SK-N-SH (cell line): ENCODE measurements around the gene CBLB. TPM values are rescaled to one million over a fixed set of nuclear protein-coding genes. Genes with fewer than 3 reads are reported as not detected.

Experiments used
- CTCF ChIA-PET: fragments of 300-600, 350-600 bp; formaldehyde crosslinking; extraction: SDS; loops from one replicate; lab custom pipeline; 2021; lab: Yijun Ruan, JAX
- POLR2A ChIA-PET: fragments of 350-600 bp; sonication (Branson Sonifier 250); formaldehyde crosslinking; extraction: SDS; loops from one replicate; lab custom pipeline; 2020; ENCODE audit warnings: antibody characterized with exemption, inconsistent platforms; lab: Yijun Ruan, JAX
- DNase-seq: peaks from one replicate; pipeline ENCODE4 v3.0.0; 2012
- H2AFZ ChIP-seq: fragments of 200-600 bp; sonication (generic); 2 replicates; pipeline ENCODE4 v1.8.1; 2016; ENCODE audit warnings: antibody characterized with exemption, mild to moderate bottlenecking, low read depth
- H3F3A ChIP-seq: fragments of 200-600 bp; sonication (generic); replicated peaks from 2 replicates; pipeline ENCODE3; 2016; ENCODE audit warnings: antibody characterized with exemption, mild to moderate bottlenecking; ENCODE audit not compliant: insufficient read depth
- H3K27ac ChIP-seq, 2 experiments: fragments of 200-500 bp in 1 of 2; fragments of 200-600 bp in 1 of 2; sonication (Bioruptor generic) in 1 of 2; sonication (generic), shearing (Covaris generic) in 1 of 2; 2 replicates each; pipeline versions ENCODE4 v1.5.1 to v1.6.1; 2014 to 2016; ENCODE audit warnings: low read depth in 2 of 2, inconsistent platforms in 1 of 2, low read length in 1 of 2, mild to moderate bottlenecking in 1 of 2, mixed read lengths in 1 of 2
- H3K27me3 ChIP-seq: fragments of 200-600 bp; sonication (generic), shearing (Covaris generic); 2 replicates; pipeline ENCODE4 v1.6.1; 2016; ENCODE audit warnings: mixed run types; ENCODE audit not compliant: insufficient read depth
- H3K36me3 ChIP-seq, 2 experiments: fragments of 200-500 bp in 1 of 2; fragments of 200-600 bp in 1 of 2; sonication (Bioruptor generic) in 1 of 2; sonication (generic) in 1 of 2; replicated peaks in 1 of 2; 2 replicates each; pipeline versions ENCODE3 to v1.5.1; 2014 to 2016; ENCODE audit warnings: low read length in 1 of 2, mild to moderate bottlenecking in 1 of 2; ENCODE audit not compliant: insufficient read depth in 2 of 2, control insufficient read depth in 1 of 2
- H3K4me1 ChIP-seq, 2 experiments: fragments of 200-500 bp in 1 of 2; fragments of 200-600 bp in 1 of 2; sonication (Bioruptor generic) in 1 of 2; sonication (generic), shearing (Covaris generic) in 1 of 2; 2 replicates each; pipeline versions ENCODE4 v1.5.1 to v1.6.1; 2014 to 2016; ENCODE audit warnings: low read depth in 1 of 2, low read length in 1 of 2, mixed run types in 1 of 2; ENCODE audit not compliant: insufficient read depth in 2 of 2, control insufficient read depth in 1 of 2
- H3K4me2 ChIP-seq: fragments of 200-600 bp; sonication (generic), shearing (Covaris generic); 2 replicates; pipeline ENCODE4 v1.6.1; 2017; ENCODE audit warnings: mixed run types
- H3K4me3 ChIP-seq, 2 experiments: fragments of 200-500 bp in 1 of 2; fragments of 200-600 bp in 1 of 2; sonication (Bioruptor generic) in 1 of 2; sonication (generic), shearing (Covaris generic) in 1 of 2; 2 replicates each; pipeline versions ENCODE4 v1.5.1 to v1.8.1; 2014 to 2016; ENCODE audit warnings: low read depth in 2 of 2, inconsistent platforms in 1 of 2, low read length in 1 of 2, mild to moderate bottlenecking in 1 of 2, mixed read lengths in 1 of 2, moderate library complexity in 1 of 2
- H3K79me2 ChIP-seq: fragments of 200-600 bp; sonication (generic); 2 replicates; pipeline ENCODE4 v1.8.1; 2017; ENCODE audit warnings: mild to moderate bottlenecking; ENCODE audit not compliant: insufficient read depth
- H3K9ac ChIP-seq: fragments of 200-600 bp; sonication (generic); 2 replicates; pipeline ENCODE4 v1.6.1; 2017; ENCODE audit warnings: mixed run types
- H3K9me2 ChIP-seq: fragments of 200-600 bp; sonication (generic); 2 replicates; pipeline ENCODE4 v1.6.1; 2017; ENCODE audit warnings: mixed run types
- H3K9me3 ChIP-seq: fragments of 200-600 bp; sonication (generic); 2 replicates; pipeline ENCODE4 v1.6.1; 2017; ENCODE audit warnings: mixed run types, mild to moderate bottlenecking, moderate library complexity
- H4K20me1 ChIP-seq: fragments of 200-600 bp; sonication (generic); 2 replicates; pipeline ENCODE4 v1.6.1; 2017; ENCODE audit warnings: mild to moderate bottlenecking, mixed run types; ENCODE audit not compliant: insufficient read depth
- ELF1 ChIP-seq: IDR thresholded peaks from 2 replicates; pipeline ENCODE4 v1.4.0; 2012
- EP300 ChIP-seq, 2 experiments: IDR thresholded peaks; 2 replicates each; pipeline versions ENCODE4 v1.4.0 to v1.6.1; 2012; ENCODE audit warnings: borderline replicate concordance in 1 of 2, low read depth in 1 of 2, low read length in 1 of 2
- FOSL2 ChIP-seq: IDR thresholded peaks from 2 replicates; pipeline ENCODE4 v1.4.0; 2012; ENCODE audit warnings: low read depth, mild to moderate bottlenecking, moderate library complexity, borderline replicate concordance
- FOXJ3 ChIP-seq: sonication (generic); formaldehyde crosslinking; IDR thresholded peaks from 2 replicates; pipeline ENCODE4 v1.5.1; 2020; ENCODE audit warnings: mild to moderate bottlenecking, missing genetic modification reagents
- GABPA ChIP-seq: IDR thresholded peaks from 2 replicates; pipeline ENCODE4 v1.4.0; 2012; ENCODE audit warnings: low read depth, mild to moderate bottlenecking
- GATA2 ChIP-seq: sonication (generic); formaldehyde crosslinking; IDR thresholded peaks from 2 replicates; pipeline ENCODE4 v1.5.0; 2020; ENCODE audit warnings: mild to moderate bottlenecking, missing genetic modification reagents
- JUND ChIP-seq: IDR thresholded peaks from 2 replicates; pipeline ENCODE4 v1.4.0; 2012
- MXI1 ChIP-seq: IDR thresholded peaks from 2 replicates; pipeline ENCODE4 v1.6.1; 2012; ENCODE audit warnings: mild to moderate bottlenecking, low read depth, low read length, improper control_type of control experiment
- NFIC ChIP-seq: IDR thresholded peaks from 2 replicates; pipeline ENCODE4 v1.4.0; 2012; ENCODE audit warnings: borderline replicate concordance
- NRF1 ChIP-seq: IDR thresholded peaks from 2 replicates; pipeline ENCODE4 v1.6.1; 2012; ENCODE audit warnings: low read depth, mild to moderate bottlenecking, low read length
- POLR2AphosphoS5 ChIP-seq: IDR thresholded peaks from 2 replicates; pipeline ENCODE4 v1.6.1; 2012; ENCODE audit warnings: low read depth, low read length
- RAD21 ChIP-seq: IDR thresholded peaks from 2 replicates; pipeline ENCODE4 v1.6.1; 2012; ENCODE audit warnings: mild to moderate bottlenecking, low read length
- RCOR1 ChIP-seq: fragments of 150-350 bp; IDR thresholded peaks from 2 replicates; pipeline ENCODE4 v1.6.1; 2017; ENCODE audit warnings: antibody characterized with exemption, low read length
- RFX5 ChIP-seq: IDR thresholded peaks from 2 replicates; pipeline ENCODE4 v1.6.1; 2012; ENCODE audit warnings: mild to moderate bottlenecking, improper control_type of control experiment, low read length
- RXRA ChIP-seq: IDR thresholded peaks from 2 replicates; pipeline ENCODE4 v1.4.0; 2012; ENCODE audit warnings: low read depth, mild to moderate bottlenecking, borderline replicate concordance
- SMC3 ChIP-seq: IDR thresholded peaks from 2 replicates; pipeline ENCODE4 v1.6.1; 2012; ENCODE audit warnings: low read depth, low read length, improper control_type of control experiment
- TAF1 ChIP-seq: IDR thresholded peaks from 2 replicates; pipeline ENCODE4 v1.6.1; 2012; ENCODE audit warnings: low read depth, mild to moderate bottlenecking, low read length, moderate library complexity, borderline replicate concordance
- TCF12 ChIP-seq: IDR thresholded peaks from 2 replicates; pipeline ENCODE4 v1.4.0; 2012
- TEAD4 ChIP-seq: IDR thresholded peaks from 2 replicates; pipeline ENCODE4 v1.4.0; 2012; ENCODE audit warnings: mild to moderate bottlenecking, borderline replicate concordance; ENCODE audit not compliant: insufficient read depth
- YY1 ChIP-seq: IDR thresholded peaks from 2 replicates; pipeline ENCODE4 v1.4.0; 2012; ENCODE audit warnings: low read depth, mild to moderate bottlenecking
- WGBS: methylation state at CpG from one replicate; pipeline ENCODE4 v1.1.6; 2017; ENCODE audit warnings: low lambda C conversion rate; 5-methylcytosine and 5-hydroxymethylcytosine counted together
- polyA plus RNA-seq, 3 experiments: library from polyadenylated mRNA; depleted of rRNA; stranded (reverse); fragments of >200 nt; gene quantifications; 2 replicates each; pipeline ENCODE4 v1.2.3, GENCODE V29; 2012
- TF ChIP-seq, protein P1 (sequence below): fragments of 150-350 bp; IDR thresholded peaks from 2 replicates; pipeline ENCODE4 v1.6.1; 2017; ENCODE audit warnings: antibody characterized with exemption, low read length, low read depth, borderline replicate concordance
- TF ChIP-seq, protein P2 (sequence below): IDR thresholded peaks from 2 replicates; pipeline ENCODE4 v1.4.0; 2012; ENCODE audit warnings: low read depth, borderline replicate concordance
- TF ChIP-seq, protein P3 (sequence below): IDR thresholded peaks from 2 replicates; pipeline ENCODE4; 2012

CBLB gene
- polyA plus RNA-seq, 1 of the 3 experiments (the other 2 are of a cell fraction) = 4.4 TPM

DNA sequence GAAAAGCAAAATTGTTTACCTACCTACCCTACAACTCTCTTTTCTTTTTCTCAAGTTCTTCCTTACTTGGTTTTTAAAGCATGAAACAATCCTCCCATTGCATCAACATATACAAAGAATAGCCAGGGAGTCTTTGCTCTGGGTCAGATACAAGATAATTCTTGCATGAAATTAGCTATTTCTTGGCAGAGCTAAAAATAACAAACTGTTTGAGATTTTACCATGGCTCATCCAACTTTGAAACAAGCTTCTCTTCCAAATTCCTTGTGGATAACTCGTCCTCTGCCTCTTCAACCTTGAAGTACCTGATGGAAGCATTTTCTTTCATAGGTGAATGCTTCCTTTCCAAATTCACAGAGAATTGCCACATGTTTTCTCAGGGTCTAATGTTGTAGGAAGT, 9.2 kb upstream of the CBLB start:
- H3K27ac ChIP-seq = no peak overlapping the region
- peaks cover 0 to under 1% of the 10 kb centered on the region in 2 experiments; a peak in 1 of 4 replicates for H3K4me1 ChIP-seq
- H2AFZ ChIP-seq = no peak overlapping the region
- no peak overlapping the region for H3K4me2 ChIP-seq
- no peak overlapping the region for H3K9ac ChIP-seq
- no peak overlapping the region for H3K4me3 ChIP-seq
- H4K20me1 ChIP-seq = no peaks in the 10 kb centered on the region
- ChIA-PET POLR2A (no interaction called here), CTCF (no interaction called here)
- no peak for TF ChIP-seq MXI1
- no peak for TF ChIP-seq SMC3
- TF ChIP-seq, protein P1, sequence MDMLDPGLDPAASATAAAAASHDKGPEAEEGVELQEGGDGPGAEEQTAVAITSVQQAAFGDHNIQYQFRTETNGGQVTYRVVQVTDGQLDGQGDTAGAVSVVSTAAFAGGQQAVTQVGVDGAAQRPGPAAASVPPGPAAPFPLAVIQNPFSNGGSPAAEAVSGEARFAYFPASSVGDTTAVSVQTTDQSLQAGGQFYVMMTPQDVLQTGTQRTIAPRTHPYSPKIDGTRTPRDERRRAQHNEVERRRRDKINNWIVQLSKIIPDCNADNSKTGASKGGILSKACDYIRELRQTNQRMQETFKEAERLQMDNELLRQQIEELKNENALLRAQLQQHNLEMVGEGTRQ = no peak
- no peak for TF ChIP-seq YY1
- TF ChIP-seq TCF12 = no peak
- TF ChIP-seq FOSL2 = no peak
- TF ChIP-seq, protein P2, sequence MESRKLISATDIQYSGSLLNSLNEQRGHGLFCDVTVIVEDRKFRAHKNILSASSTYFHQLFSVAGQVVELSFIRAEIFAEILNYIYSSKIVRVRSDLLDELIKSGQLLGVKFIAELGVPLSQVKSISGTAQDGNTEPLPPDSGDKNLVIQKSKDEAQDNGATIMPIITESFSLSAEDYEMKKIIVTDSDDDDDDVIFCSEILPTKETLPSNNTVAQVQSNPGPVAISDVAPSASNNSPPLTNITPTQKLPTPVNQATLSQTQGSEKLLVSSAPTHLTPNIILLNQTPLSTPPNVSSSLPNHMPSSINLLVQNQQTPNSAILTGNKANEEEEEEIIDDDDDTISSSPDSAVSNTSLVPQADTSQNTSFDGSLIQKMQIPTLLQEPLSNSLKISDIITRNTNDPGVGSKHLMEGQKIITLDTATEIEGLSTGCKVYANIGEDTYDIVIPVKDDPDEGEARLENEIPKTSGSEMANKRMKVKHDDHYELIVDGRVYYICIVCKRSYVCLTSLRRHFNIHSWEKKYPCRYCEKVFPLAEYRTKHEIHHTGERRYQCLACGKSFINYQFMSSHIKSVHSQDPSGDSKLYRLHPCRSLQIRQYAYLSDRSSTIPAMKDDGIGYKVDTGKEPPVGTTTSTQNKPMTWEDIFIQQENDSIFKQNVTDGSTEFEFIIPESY = no peak
- TF ChIP-seq GABPA = no peak
- TF ChIP-seq GATA2 (CRISPR knock-in tag) = no peak
- no peak for TF ChIP-seq ELF1
- TF ChIP-seq EP300 (IDR thresholded peaks at IDR 0.05; ENCODE audit: borderline replicate concordance in 1 of 2, low read depth in 1 of 2, low read length in 1 of 2) = no peak
- H3K9me3 ChIP-seq = no peaks in the 10 kb centered on the region
- peaks cover 3% of the 10 kb centered on the region for H3F3A ChIP-seq
- no peaks in the 10 kb centered on the region for H3K36me3 ChIP-seq
- H3K79me2 ChIP-seq = no peaks in the 10 kb centered on the region
- no peaks in the 10 kb centered on the region for H3K27me3 ChIP-seq
- H3K9me2 ChIP-seq = no peaks in the 10 kb centered on the region
- no peak for DNase-seq
- WGBS = 70% methylated on average over 1 of the region's 1 CpG

DNA sequence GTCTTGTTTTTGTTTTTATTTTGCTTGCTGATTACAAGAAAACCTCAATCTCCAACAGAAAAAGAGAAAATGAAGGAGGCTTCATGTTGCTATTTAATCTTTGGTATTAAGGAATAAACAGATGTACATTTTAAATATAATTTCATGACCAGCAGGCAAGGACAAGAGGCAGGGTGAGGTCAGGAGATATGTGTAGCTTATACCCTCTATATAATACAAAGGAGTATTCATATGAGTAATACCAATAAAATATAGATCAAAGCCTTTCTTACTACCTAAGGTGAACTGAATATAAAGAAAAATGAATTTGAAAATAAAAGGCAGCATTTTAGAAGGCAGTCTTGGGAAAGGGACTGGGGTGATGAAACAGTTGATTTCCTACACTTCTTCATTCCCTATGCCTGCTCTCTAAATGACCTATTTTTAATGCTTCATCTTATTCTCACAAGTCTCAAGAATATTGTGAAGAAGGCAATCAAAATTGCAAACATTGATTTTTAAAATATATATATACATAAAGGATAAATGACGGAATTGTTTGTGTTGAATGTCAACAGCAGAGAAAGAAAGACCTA, 8.6 kb upstream of the CBLB start:
- no peaks in the 10 kb centered on the region for H3K36me3 ChIP-seq
- H3K27ac ChIP-seq = no peak overlapping the region
- H3K9ac ChIP-seq = no peak overlapping the region
- H3K4me3 ChIP-seq = no peak overlapping the region
- no peak overlapping the region for H3K4me2 ChIP-seq
- ChIA-PET CTCF (no interaction called here), POLR2A (no interaction called here)
- 0 out of 2 replicates have a peak overlapping the region, but pooled peaks have one; percentile 27 for H2AFZ ChIP-seq
- H3K4me1 ChIP-seq = no peaks in the 10 kb centered on the region; a peak in 1 of 4 replicates
- TF ChIP-seq SMC3 = no peak
- TF ChIP-seq RCOR1 = no peak
- TF ChIP-seq FOXJ3 (CRISPR knock-in tag) = no peak
- TF ChIP-seq, protein P2 = no peak
- no peak for TF ChIP-seq TAF1
- TF ChIP-seq, protein P3, sequence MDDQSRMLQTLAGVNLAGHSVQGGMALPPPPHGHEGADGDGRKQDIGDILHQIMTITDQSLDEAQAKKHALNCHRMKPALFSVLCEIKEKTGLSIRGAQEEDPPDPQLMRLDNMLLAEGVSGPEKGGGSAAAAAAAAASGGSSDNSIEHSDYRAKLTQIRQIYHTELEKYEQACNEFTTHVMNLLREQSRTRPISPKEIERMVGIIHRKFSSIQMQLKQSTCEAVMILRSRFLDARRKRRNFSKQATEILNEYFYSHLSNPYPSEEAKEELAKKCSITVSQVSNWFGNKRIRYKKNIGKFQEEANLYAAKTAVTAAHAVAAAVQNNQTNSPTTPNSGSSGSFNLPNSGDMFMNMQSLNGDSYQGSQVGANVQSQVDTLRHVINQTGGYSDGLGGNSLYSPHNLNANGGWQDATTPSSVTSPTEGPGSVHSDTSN = no peak
- TF ChIP-seq ELF1 = no peak
- no peak for TF ChIP-seq MXI1
- no peak for TF ChIP-seq POLR2AphosphoS5
- no peak for TF ChIP-seq TCF12
- no peak for TF ChIP-seq RXRA
- TF ChIP-seq RFX5 = no peak
- no peak for TF ChIP-seq JUND
- no peak for TF ChIP-seq NFIC
- no peak for TF ChIP-seq TEAD4
- no peak for TF ChIP-seq YY1
- TF ChIP-seq NRF1 = no peak
- TF ChIP-seq RAD21 = no peak
- TF ChIP-seq EP300 (IDR thresholded peaks at IDR 0.05; ENCODE audit: borderline replicate concordance in 1 of 2, low read depth in 1 of 2, low read length in 1 of 2) = no peak
- H3K79me2 ChIP-seq = no peaks in the 10 kb centered on the region
- WGBS = 100% methylated on average over 1 of the region's 1 CpG
- no peaks in the 10 kb centered on the region for H3K9me2 ChIP-seq
- H3F3A ChIP-seq = peaks cover 3% of the 10 kb centered on the region
- H3K9me3 ChIP-seq = no peaks in the 10 kb centered on the region
- no peaks in the 10 kb centered on the region for H4K20me1 ChIP-seq
- DNase-seq = no peak
- H3K27me3 ChIP-seq = no peaks in the 10 kb centered on the region
